Chondrocyte (in vitro differentiated cells): ENCODE measurements around the gene PNLDC1. TPM values are rescaled to one million over a fixed set of nuclear protein-coding genes. Genes with fewer than 3 reads are reported as not detected.

Experiments used
- DNase-seq: peaks from one replicate; pipeline ENCODE4 v3.0.0; 2021; ENCODE audit warnings: mixed read lengths, low spot score
- H3K27ac Mint-ChIP-seq: one replicate; pipeline ENCODE4 v1.8.0; 2021; ENCODE audit warnings: mild to moderate bottlenecking, moderate library complexity, mixed read lengths; ENCODE audit not compliant: unreplicated experiment
- H3K27me3 Mint-ChIP-seq: 2 replicates; pipeline ENCODE4 v1.8.0; 2021; ENCODE audit warnings: low read depth, mixed read lengths
- H3K36me3 Mint-ChIP-seq: 2 replicates; pipeline ENCODE4 v1.8.0; 2021; ENCODE audit warnings: low read depth, mixed read lengths
- H3K4me1 Mint-ChIP-seq: 2 replicates; pipeline ENCODE4 v1.8.0; 2021; ENCODE audit warnings: low read depth, mild to moderate bottlenecking, mixed read lengths
- H3K4me3 Mint-ChIP-seq: one replicate; pipeline ENCODE4 v1.8.0; 2021; ENCODE audit warnings: mild to moderate bottlenecking, moderate library complexity, mixed read lengths; ENCODE audit not compliant: unreplicated experiment
- H3K9me3 Mint-ChIP-seq: 2 replicates; pipeline ENCODE4 v1.8.0; 2021; ENCODE audit warnings: low read depth, mixed read lengths
- CTCF ChIP-seq: fragments of 200-600 bp; sonication (generic); IDR thresholded peaks from 2 replicates; pipeline ENCODE4 v1.5.0; 2021; ENCODE audit warnings: antibody characterized with exemption, mild to moderate bottlenecking, moderate library complexity
- total RNA-seq: library from RNA; stranded (reverse); gene quantifications from 3 replicates; pipeline ENCODE4 v1.2.1, GENCODE V29; 2021

PNLDC1 gene
- total RNA-seq, 1 donor from 2014 or later = not detected

GRCh38 chr6:159761129-159761872, 38.8 kb upstream of the PNLDC1 start:
- no peaks in the 10 kb centered on the region for H3K9me3 Mint-ChIP-seq
- H3K27ac Mint-ChIP-seq = peak overlapping the region; percentile 98
- H3K4me3 Mint-ChIP-seq = peak overlapping the region; percentile 85
- peaks cover 15% of the 10 kb centered on the region for H3K36me3 Mint-ChIP-seq
- no peak for DNase-seq
- H3K4me1 Mint-ChIP-seq = peaks cover 39% of the 10 kb centered on the region
- no peaks in the 10 kb centered on the region for H3K27me3 Mint-ChIP-seq
- no peak for TF ChIP-seq CTCF

- Mint-ChIP-seq H3K4me1 (peaks cover 39% of the 10 kb centered on the region), H3K9me3 (no peaks in the 10 kb centered on the region), H3K27me3 (no peaks in the 10 kb centered on the region), H3K27ac (peak within 1 kb of the TSS; percentile 98), H3K4me3 (peak within 1 kb of the TSS; percentile 85), H3K36me3 (peaks cover 15% of the 10 kb centered on the region)
- DNase-seq = peak; percentile 99
- no peak for TF ChIP-seq CTCF
Measured at GRCh38 chr6:159761873-159762680, 38.0 kb upstream of the PNLDC1 start, which contains the start of gene ACAT2. Gene ACAT2 (plus strand): TSS chr6:159762045. CDS start chr6:159762088, 43 bp downstream.

GRCh38 chr6:159762681-159763293, 37.3 kb upstream of the PNLDC1 start:
- H3K4me3 Mint-ChIP-seq = peak overlapping the region; percentile 85
- peaks cover 38% of the 10 kb centered on the region for H3K4me1 Mint-ChIP-seq
- H3K27me3 Mint-ChIP-seq = no peaks in the 10 kb centered on the region
- H3K27ac Mint-ChIP-seq = peak overlapping the region; percentile 98
- H3K9me3 Mint-ChIP-seq = no peaks in the 10 kb centered on the region
- peaks cover 20% of the 10 kb centered on the region for H3K36me3 Mint-ChIP-seq
- no peak for DNase-seq
- no peak for TF ChIP-seq CTCF

- Mint-ChIP-seq H3K4me1 (peaks cover 7% of the 10 kb centered on the region), H3K27me3 (no peaks in the 10 kb centered on the region), H3K36me3 (peaks cover 32% of the 10 kb centered on the region), H3K9me3 (no peaks in the 10 kb centered on the region), H3K4me3 (no peak overlapping the region), H3K27ac (no peak overlapping the region)
- DNase-seq = no peak
- no peak for TF ChIP-seq CTCF
Measured at GRCh38 chr6:159766906-159767305, 33.2 kb upstream of the PNLDC1 start.

- DNase-seq = no peak
- Mint-ChIP-seq H3K27me3 (no peaks in the 10 kb centered on the region), H3K9me3 (no peaks in the 10 kb centered on the region), H3K4me3 (no peak overlapping the region), H3K27ac (no peak overlapping the region), H3K36me3 (peaks cover 34% of the 10 kb centered on the region), H3K4me1 (no peaks in the 10 kb centered on the region)
- no peak for TF ChIP-seq CTCF
Measured at GRCh38 chr6:159769470-159769869, 30.6 kb upstream of the PNLDC1 start.
